Activated T-helper 1 cell treated with anti-CD3 and anti-CD28 coated beads, Interleukin-2, amount 50 U/mL, for 16 hours (primary cell): ENCODE data around the gene FLT3LG.

Source experiments
- DNase-seq, 2 donors: peaks; one replicate each; pipeline ENCODE4 v3.0.0-alpha.2; 2020; ENCODE audit warnings: low read depth in 1 of 2, low spot score in 1 of 2

The FLT3LG gene

DNA sequence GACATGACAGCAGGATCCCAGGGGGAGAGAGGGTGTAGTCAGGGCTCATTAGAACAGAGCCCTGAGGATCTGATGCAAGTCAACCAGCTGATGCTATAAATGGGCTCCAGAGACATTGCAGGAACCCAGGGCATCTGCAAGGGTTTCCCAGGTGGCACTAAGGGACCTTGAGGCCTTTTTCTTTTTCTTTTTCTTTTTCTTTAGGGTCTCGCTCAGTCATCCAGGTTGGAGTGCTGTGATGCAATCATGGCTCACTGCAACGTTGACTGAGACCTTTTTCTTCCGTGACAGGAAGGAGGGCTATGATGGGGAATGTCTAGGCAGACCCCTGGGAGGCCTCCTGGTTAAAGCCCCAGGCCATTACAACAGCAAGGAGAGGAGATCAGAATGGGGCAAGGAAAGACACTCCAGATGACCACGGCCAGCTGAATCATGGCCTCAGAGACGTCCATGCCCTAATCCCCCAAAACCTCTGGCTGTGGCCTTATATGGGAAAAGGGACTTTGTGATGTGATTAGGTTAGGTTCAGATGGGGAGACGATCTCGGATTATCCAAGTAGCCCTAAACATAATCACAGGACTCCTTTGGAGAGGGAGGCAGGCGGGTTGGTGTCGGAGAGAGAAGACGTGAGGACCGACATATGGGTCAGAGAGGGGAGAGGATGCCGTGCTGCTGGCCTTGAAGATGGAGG, 33.9 kb downstream of the FLT3LG start:
- no peak for DNase-seq

DNA sequence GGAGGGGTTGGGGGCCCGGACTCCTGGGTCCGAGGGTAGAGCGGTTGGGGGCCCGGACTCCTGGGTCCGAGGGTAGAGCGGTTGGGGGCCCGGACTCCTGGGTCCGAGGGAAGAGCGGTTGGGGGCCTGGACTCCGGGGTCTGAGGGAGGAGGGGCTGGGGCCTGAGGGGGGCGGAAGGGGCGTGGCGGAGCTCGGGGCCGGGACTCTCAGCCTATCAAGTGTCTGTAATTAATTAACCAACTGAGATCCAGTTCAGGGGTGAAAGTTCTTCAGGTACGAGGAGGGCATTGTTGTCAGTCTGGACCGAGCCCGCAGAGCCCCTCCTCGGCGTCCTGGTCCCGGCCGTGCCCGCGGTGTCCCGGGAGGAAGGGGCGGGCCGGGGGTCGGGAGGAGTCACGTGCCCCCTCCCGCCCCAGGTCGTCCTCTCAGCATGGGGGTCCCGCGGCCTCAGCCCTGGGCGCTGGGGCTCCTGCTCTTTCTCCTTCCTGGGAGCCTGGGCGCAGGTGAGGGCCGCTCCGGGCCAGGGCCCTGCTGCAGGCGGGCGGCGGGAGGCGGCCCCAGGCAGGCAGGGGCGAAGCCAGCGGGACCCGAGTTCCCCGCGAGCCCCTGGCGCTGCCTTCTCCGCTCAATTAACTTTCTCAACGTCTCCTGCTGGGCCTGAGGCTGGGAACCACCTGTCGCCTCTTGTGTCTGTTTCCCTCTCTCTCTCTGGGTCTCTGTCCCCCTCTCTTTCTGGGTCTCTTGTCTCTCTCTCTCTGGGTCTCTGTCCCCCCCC, 39.1 kb downstream of the FLT3LG start:
- DNase-seq: no peak

GRCh38 chr19:49513746-49514118, 39.7 kb downstream of the FLT3LG start:
- DNase-seq: no peak

GRCh38 chr19:49514151-49514550, 40.1 kb downstream of the FLT3LG start:
- no peak for DNase-seq

- DNase-seq: no peak
Measured at GRCh38 chr19:49515767-49516166, 41.8 kb downstream of the FLT3LG start.

DNA sequence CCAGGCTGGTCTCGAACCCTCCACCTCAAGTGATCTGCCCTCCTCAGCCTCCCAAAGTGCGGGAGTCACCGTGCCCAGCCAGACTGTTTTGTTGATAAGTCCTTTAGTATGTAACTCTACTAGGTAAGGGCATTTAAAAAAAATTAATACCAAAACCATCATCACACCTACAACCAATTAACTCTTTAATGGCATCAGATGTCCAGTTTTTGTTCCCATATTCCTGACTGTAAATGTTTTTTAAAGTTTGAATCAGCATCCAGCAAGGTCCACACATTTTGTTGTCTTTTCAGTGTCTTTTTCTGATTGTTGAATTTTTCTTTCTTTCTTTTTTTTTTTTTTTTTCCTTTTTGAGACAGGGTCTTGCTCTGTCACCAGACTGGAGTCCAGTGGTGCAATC, 44.0 kb downstream of the FLT3LG start:
- no peak for DNase-seq

GRCh38 chr19:49520705-49521319, 46.8 kb downstream of the FLT3LG start:
- no peak for DNase-seq

DNA sequence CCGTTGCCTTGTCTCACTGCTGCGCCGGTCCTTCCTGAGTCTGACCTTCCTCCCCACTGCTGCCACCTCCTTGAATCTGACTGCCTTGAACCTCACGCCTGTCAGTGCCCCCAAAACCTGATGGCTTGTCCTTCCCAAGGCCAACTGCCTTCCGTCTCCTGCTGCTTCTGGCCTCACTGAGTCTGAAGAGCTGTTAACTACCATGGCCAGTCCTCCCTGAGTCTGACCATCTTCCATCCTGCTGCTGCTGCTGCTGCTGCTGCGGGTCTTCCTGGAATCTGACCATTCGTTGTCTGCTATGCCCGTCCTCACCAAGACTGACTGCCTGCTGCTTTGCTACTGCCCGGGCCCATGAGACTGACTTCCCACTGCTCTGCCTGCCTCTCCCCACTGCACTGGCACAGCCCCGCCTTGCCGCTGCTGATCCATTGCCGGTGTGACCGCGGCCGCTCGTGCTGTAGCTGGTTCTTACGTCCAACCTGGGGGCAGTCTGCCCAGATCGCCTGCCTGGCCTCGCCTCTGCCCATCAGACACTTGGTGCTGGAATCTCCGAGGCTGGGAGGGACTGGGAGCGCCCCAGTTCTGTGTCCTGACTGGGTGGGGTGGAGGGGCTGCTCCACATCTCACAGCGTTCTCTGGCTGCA, 50.9 kb downstream of the FLT3LG start:
- no peak for DNase-seq

- no peak for DNase-seq
Measured at GRCh38 chr19:49528211-49528771, 54.3 kb downstream of the FLT3LG start.

DNA sequence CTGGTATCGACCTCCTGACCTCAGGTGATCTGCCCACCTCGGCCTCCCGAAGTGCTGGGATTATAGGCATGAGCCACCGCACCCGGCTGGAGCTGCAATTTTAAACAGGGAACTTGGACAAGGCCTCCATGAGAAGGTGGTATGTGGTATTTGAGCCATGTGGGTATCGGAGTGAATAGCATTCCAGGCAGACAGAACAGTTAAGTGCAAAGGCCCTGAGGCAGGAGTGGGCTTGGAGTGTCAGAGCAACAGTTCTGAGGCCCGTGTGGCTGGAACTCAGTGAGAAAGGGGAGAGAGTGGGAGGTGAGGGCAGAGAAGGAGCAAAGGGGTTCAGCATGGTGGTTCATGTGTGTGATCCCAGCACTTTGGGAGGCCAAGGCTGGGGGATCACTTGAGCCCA, 56.7 kb downstream of the FLT3LG start:
- no peak for DNase-seq

DNA sequence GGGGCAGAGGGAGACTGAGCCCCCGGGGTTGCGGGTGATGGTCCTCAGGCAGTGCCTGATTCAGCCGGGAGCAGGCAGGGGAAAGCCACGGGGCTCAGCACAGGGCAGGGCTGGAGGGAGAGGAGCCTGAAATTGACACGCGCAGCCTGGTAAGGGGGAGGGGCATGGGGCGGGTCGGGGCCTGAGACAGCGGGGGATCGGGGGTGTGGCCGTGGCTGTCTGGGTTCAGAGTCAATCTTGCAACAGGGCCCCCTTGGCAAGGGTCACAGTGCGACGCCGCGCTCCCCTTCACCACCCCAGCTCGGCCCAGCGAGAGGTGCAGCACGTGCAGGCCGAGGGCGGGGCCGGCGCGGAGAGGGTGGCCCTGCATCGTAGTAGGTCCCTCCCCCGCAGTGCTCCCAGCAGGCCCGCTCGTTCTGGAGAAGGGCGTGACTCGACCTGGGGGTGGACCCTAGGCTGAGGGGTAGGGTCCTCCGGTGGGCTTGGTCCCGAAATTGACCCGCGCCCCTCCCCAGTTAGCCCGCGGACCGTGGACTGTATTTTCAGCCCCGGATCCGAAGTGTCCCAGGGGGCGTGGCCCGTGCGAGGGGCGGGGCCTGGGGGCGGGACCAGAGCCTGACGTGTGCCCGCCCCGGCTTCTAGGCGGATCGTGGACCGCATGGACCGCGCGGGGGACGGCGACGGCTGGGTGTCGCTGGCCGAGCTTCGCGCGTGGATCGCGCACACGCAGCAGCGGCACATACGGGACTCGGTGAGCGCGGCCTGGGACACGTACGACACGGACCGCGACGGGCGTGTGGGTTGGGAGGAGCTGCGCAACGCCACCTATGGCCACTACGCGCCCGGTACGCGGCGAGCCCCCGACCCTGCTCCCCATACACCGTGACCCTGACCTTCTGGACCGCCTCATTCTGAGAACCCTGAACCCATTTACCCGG, 59.8 kb downstream of the FLT3LG start:
- DNase-seq: peak; percentile 65 to 73

GRCh38 chr19:49534632-49535385, 60.8 kb downstream of the FLT3LG start:
- no peak for DNase-seq
